Measurements from ENCODE around the gene CDK19.
"Not testable (repeated sequence)": the region's sequence is repeated elsewhere in the genome, so short reads cannot be mapped to it uniquely, and the experiment has no call there.

The CDK19 gene

GRCh38 chr6:110826236-110827129 is 11.2 kb upstream of the CDK19 start:
- Mint-ChIP-seq H3K27ac (no peak overlapping the region), H3K4me3 (no peak overlapping the region), H3K9me3 (no peaks in the 10 kb centered on the region), H3K27me3 (no peaks in the 10 kb centered on the region), H3K36me3 (peaks cover under 1% of the 10 kb centered on the region), H3K4me1 (no peaks in the 10 kb centered on the region)
- DNase-seq (ENCODE audit: low spot score in 2 of 2) = no peak
- ATAC-seq (ENCODE audit: low read depth) = no peak

- Mint-ChIP-seq H3K27ac (no peak overlapping the region), H3K27me3 (no peaks in the 10 kb centered on the region), H3K4me1 (no peaks in the 10 kb centered on the region), H3K36me3 (no peaks in the 10 kb centered on the region), H3K4me3 (no peak overlapping the region), H3K9me3 (no peaks in the 10 kb centered on the region)
- DNase-seq (ENCODE audit: low spot score in 2 of 2) (no peak), ATAC-seq (ENCODE audit: low read depth) (no peak)
These were observed 7.9 kb upstream of the CDK19 start for GRCh38 chr6:110823146-110823545.

GRCh38 chr6:110822249-110822648 is 7.0 kb upstream of the CDK19 start:
- H3K4me1 Mint-ChIP-seq = no peaks in the 10 kb centered on the region

GRCh38 chr6:110816677-110817076 is 1.4 kb upstream of the CDK19 start:
- H3K4me1 Mint-ChIP-seq = peaks cover 7% of the 10 kb centered on the region
- ATAC-seq (ENCODE audit: low read depth) (no peak), DNase-seq (ENCODE audit: low spot score in 2 of 2) (no peak)
- no peaks in the 10 kb centered on the region for H3K9me3 Mint-ChIP-seq
- H3K36me3 Mint-ChIP-seq = no peaks in the 10 kb centered on the region
- H3K4me3 Mint-ChIP-seq = peak overlapping the region; percentile 69
- H3K27me3 Mint-ChIP-seq = no peaks in the 10 kb centered on the region
- H3K27ac Mint-ChIP-seq = peak overlapping the region; percentile 96

More at GRCh38 chr6:110822249-110822648, 7.0 kb upstream of the CDK19 start:
- Mint-ChIP-seq H3K9me3 (no peaks in the 10 kb centered on the region), H3K4me3 (no peak overlapping the region), H3K27ac (no peak overlapping the region), H3K27me3 (no peaks in the 10 kb centered on the region), H3K36me3 (no peaks in the 10 kb centered on the region)
- ATAC-seq (ENCODE audit: low read depth) (no peak), DNase-seq (ENCODE audit: low spot score in 2 of 2) (no peak)

GRCh38 chr6:110815015-110815410 is 256 bp downstream of the CDK19 start:
- Mint-ChIP-seq H3K4me3 (peak overlapping the region; percentile 99), H3K4me1 (peaks cover 17% of the 10 kb centered on the region), H3K9me3 (no peaks in the 10 kb centered on the region), H3K36me3 (no peaks in the 10 kb centered on the region), H3K27me3 (no peaks in the 10 kb centered on the region), H3K27ac (peak overlapping the region; percentile 96)
- no peak for ATAC-seq (ENCODE audit: low read depth)
- no peak for DNase-seq (ENCODE audit: low spot score in 2 of 2)

- H3K4me3 Mint-ChIP-seq = peak overlapping the region; percentile 99
- H3K4me1 Mint-ChIP-seq = peaks cover 21% of the 10 kb centered on the region
- ATAC-seq (ENCODE audit: low read depth) = peak; percentile 11
These were observed 911 bp downstream of the CDK19 start for GRCh38 chr6:110814102-110815014.

GRCh38 chr6:110813338-110814101 is 1.7 kb downstream of the CDK19 start:
- Mint-ChIP-seq H3K36me3 (no peaks in the 10 kb centered on the region), H3K27ac (peak overlapping the region; percentile 96), H3K4me1 (peaks cover 21% of the 10 kb centered on the region), H3K4me3 (peak overlapping the region; percentile 99), H3K9me3 (no peaks in the 10 kb centered on the region), H3K27me3 (no peaks in the 10 kb centered on the region)
- DNase-seq (ENCODE audit: low spot score in 2 of 2) (no peak), ATAC-seq (ENCODE audit: low read depth) (no peak)

More at GRCh38 chr6:110814102-110815014, 911 bp downstream of the CDK19 start:
- H3K27me3 Mint-ChIP-seq = no peaks in the 10 kb centered on the region
- H3K27ac Mint-ChIP-seq = peak overlapping the region; percentile 96
- peak; percentile 57 to 64 for DNase-seq (ENCODE audit: low spot score in 2 of 2)
- H3K36me3 Mint-ChIP-seq = no peaks in the 10 kb centered on the region
- H3K9me3 Mint-ChIP-seq = no peaks in the 10 kb centered on the region

GRCh38 chr6:110812719-110813118 is 2.5 kb downstream of the CDK19 start:
- no peak overlapping the region for H3K27ac Mint-ChIP-seq
- peaks cover 24% of the 10 kb centered on the region for H3K4me1 Mint-ChIP-seq
- no peak for DNase-seq (ENCODE audit: low spot score in 2 of 2)
- no peaks in the 10 kb centered on the region for H3K36me3 Mint-ChIP-seq
- ATAC-seq (ENCODE audit: low read depth) = no peak
- H3K4me3 Mint-ChIP-seq = no peak overlapping the region
- H3K9me3 Mint-ChIP-seq = no peaks in the 10 kb centered on the region
- no peaks in the 10 kb centered on the region for H3K27me3 Mint-ChIP-seq

GRCh38 chr6:110810896-110811586 is 4.2 kb downstream of the CDK19 start:
- no peak for DNase-seq (ENCODE audit: low spot score in 2 of 2)
- H3K4me3 Mint-ChIP-seq = peak overlapping the region; percentile 49
- peak overlapping the region; percentile 88 for H3K27ac Mint-ChIP-seq
- H3K4me1 Mint-ChIP-seq = peaks cover 30% of the 10 kb centered on the region
- ATAC-seq (ENCODE audit: low read depth) = no peak
- no peaks in the 10 kb centered on the region for H3K9me3 Mint-ChIP-seq
- no peaks in the 10 kb centered on the region for H3K36me3 Mint-ChIP-seq
- H3K27me3 Mint-ChIP-seq = no peaks in the 10 kb centered on the region

GRCh38 chr6:110809792-110810191 is 5.5 kb downstream of the CDK19 start:
- no peak for ATAC-seq (ENCODE audit: low read depth)
- Mint-ChIP-seq H3K27me3 (no peaks in the 10 kb centered on the region), H3K27ac (peak overlapping the region; percentile 6), H3K9me3 (peaks cover 1% of the 10 kb centered on the region), H3K4me1 (peaks cover 32% of the 10 kb centered on the region), H3K4me3 (no peak overlapping the region), H3K36me3 (peaks cover 2% of the 10 kb centered on the region)
- no peak for DNase-seq (ENCODE audit: low spot score in 2 of 2)

GRCh38 chr6:110802175-110802574 is 13.1 kb downstream of the CDK19 start:
- H3K9me3 Mint-ChIP-seq; ATAC-seq (ENCODE audit: low read depth); H3K4me3 Mint-ChIP-seq; H3K27ac Mint-ChIP-seq; DNase-seq (ENCODE audit: low spot score in 2 of 2); H3K27me3 Mint-ChIP-seq: not testable (repeated sequence)
- H3K4me1 Mint-ChIP-seq = peaks cover 32% of the 10 kb centered on the region
- H3K36me3 Mint-ChIP-seq = peaks cover 11% of the 10 kb centered on the region

- peak overlapping the region; percentile 78 for H3K27ac Mint-ChIP-seq
- H3K4me1 Mint-ChIP-seq = peaks cover 28% of the 10 kb centered on the region
- peaks cover 1% of the 10 kb centered on the region for H3K9me3 Mint-ChIP-seq
- no peak overlapping the region for H3K4me3 Mint-ChIP-seq
- H3K27me3 Mint-ChIP-seq = no peaks in the 10 kb centered on the region
- peaks cover 11% of the 10 kb centered on the region for H3K36me3 Mint-ChIP-seq
- no peak for DNase-seq (ENCODE audit: low spot score in 2 of 2)
- ATAC-seq (ENCODE audit: low read depth) = no peak
These were observed 14.5 kb downstream of the CDK19 start for GRCh38 chr6:110800839-110801196.

GRCh38 chr6:110800196-110800838 is 15.0 kb downstream of the CDK19 start:
- Mint-ChIP-seq H3K27me3 (no peaks in the 10 kb centered on the region), H3K9me3 (peaks cover 1% of the 10 kb centered on the region), H3K27ac (peak overlapping the region; percentile 78), H3K36me3 (peaks cover 11% of the 10 kb centered on the region), H3K4me3 (no peak overlapping the region), H3K4me1 (peaks cover 28% of the 10 kb centered on the region)
- DNase-seq (ENCODE audit: low spot score in 2 of 2) (no peak), ATAC-seq (ENCODE audit: low read depth) (no peak)

All from memory B cell (primary cell).